CD4-positive, alpha-beta T cell treated with Interleukin-10 for 1 hour (primary cell): ENCODE data around the gene DCAF11.

Experiments
- DNase-seq: peaks from one replicate; pipeline ENCODE4 v3.0.0-alpha.2; 2020

DCAF11 gene

DNA sequence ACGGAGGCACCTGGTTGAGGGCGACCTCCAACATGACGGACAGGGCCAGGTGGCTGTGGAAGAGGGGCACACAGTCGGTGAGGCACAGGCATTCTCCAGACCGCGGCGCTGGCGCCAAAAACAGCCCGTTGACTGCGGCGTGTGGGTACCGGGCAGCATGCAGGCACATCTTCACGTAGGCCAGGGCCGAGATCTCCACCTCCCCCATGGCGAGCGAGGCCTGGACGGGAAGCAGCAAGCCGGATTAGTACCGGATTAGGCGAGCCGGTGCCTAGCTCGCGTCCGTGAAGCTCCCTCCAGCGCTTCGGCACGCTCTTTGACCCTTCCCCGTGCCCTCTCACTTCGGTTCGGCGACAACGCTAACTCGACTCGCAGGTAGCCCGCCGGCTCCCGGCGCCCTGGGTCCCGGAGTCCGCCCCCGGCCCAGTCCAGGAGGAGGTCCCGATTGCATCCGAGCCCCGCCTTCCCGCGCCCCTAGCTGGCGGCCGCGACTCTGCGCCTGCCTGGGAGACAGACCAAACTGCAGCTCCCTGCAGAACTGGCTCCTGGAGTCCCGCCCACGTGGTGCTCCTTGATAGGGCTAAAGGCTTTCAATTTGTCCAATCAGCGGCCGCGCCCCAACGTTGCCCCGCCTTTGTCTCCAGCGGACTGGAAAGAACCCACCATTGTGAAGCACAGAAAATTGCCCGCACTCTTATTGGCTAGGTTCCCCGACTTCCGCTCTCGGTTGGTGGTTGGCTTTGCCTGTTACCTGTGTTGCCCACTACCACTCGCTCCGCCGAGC, 26.7 kb downstream of the DCAF11 start, which contains the start of gene EMC9:
Gene EMC9 (minus strand): TSS at position 495 of the 784 bp plus-strand sequence. CDS start 287 bp downstream, at position 208.
- peak; percentile 100 for DNase-seq

DNA sequence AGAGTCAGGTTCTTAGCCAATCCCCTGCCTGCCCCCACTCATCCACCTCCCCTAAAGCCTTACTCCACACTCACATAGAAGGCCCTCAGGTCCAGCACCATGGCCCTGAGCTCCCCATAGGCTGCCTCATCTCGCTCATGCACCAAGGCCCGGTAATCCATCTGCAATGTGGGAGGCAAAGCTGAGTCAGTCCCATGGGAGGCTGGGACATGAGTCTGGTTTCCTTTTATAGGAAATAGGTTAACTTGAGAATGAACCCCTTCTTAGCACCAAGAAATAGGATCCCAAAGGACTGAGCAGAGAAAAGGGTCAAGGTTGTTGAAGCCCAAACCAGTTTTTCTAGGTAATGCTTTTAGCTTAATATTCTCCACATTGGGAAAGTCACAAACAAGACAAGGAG, 28.9 kb downstream of the DCAF11 start:
- no peak for DNase-seq

DNA sequence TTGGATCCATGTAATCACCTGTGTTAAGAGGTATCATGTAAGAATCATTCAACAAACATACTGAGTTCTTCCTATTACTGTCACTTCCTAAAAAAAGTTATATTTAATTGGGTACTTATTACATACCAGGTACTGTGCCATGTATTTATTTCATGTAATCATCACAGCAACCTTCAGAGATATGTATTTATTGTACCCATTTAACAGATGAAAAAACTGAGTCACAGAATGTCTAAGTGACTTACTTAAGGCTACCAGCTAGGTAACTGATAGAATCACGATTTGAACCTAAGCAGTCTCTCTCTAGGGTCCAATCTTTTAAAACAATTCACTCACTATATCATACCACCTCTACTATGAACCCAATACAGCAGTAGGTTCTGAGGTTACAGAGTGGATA, 29.9 kb downstream of the DCAF11 start:
- DNase-seq, result no peak

DNA sequence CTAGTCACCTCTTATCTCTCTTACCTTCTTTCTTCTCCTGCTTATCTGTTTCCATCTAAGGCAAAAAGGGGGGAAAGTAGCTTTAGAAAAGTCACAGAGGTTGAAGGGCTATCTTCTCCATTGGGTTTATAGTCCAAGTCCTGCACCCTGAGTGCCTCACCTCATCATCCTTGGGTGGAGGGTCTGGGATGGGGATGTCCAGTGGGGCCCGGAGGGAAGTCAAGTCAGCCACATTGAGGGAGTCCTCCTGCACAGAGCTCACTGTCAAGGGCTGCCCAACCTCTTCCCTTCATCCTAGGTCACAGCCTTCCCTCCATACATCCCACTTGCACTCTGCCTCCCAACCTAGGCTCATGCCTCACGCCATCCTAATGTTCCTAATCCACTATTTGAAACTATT, 30.6 kb downstream of the DCAF11 start:
- no peak for DNase-seq

DNA sequence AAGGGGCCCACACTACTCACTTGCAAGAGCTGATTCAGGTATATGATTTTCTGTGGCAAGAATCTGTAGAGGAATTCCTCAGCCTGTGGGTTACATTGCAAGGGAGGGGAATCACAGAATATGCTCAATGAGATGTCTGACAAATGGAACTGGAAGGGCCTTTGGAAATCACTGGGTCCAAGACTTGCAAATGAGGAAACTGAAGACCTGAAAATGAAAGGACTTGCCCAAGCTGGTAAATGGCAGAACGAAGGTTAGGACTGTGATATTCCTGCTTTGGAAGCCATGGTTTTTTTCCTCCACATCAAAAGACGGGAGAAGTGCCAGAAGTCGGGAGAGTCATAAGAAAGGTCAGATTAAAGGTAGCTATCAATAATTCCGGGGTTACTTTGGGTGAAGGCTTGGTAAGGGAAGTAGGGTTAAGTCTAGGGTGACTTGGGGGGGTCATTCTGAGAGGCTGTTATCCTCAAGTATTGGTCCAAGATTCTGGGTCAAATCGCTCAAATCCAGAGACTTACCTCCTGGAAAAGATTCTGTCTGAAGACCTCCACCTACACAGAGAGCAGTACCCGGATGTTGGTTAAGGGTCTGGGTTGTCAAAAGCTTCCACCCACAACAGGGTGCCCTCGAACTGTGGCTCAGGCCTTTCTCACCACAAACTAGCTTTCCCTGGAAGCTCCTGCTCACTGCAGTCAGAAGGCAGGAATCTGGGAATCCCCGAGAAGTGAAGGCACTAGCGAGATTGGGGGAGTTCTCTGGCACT, 31.3 kb downstream of the DCAF11 start:
- DNase-seq, result no peak

DNA sequence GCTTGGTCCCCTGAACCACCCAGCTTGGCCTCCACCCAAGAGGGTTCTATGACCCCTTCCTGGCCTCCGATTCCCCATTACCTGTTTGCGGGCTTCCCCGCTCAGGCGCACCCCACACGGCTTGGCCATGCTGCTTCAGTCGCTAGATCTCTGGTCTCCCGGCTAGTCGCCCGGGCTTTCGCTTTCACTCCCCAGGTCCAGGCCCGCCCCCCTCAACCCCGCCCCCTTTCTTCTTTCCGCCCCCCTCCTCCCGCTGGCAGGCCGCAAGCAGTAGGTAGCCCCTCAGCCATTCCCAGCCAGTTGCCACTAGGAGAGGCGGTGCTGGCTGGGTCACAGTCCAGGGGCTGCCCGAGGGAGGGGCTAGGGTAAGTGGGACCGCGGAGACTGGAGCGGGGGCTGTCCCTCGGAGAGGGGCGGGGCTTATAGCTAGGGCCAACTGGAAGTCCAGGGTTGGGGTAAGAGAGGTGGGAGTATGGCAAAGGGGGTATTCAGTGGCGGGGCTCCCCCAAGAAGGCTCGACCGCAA, 31.9 kb downstream of the DCAF11 start, which contains the start of gene PSME2:
Gene PSME2 (minus strand): TSS at position 158 of the 525 bp plus-strand sequence. CDS start 29 bp downstream, at position 129.
- DNase-seq, result peak; percentile 90

DNA sequence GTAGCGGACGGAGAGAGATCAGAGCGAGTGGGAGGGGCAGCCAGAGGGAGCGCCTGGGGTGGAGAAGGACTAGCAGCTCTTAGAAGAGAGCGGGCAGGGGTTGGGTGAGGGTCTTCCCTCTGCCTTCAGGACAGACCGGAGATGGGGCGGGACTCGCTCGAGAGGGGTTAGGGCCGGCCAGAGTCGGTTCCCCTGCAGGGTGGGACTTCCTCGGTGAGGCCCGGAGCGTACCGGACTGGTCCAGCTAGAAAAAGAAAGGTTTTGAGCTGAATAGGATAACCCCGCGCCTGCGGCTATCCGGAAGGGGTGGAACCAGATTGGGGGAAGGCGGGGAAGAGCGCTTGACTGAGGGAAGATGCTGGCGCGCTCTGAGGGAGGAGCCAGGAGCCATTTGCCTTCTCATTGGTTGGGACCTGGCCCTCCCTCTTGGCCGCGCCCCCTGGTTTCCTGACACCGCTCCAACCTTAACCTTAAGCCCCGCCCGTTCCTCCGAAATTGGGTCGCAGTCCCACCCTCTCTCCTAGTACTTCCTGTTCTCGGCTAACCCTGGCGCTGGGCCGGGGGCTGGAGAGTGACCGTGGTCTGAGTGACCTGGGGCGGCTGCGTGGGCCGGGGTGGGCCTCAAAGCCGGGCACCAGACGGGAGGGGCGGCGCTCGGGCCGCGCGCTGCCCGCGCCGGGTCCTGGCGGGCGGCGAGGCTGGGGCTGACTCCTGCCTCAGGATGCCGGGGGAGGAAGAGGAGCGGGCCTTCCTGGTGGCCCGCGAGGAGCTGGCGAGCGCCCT, 32.6 kb downstream of the DCAF11 start, which contains the start of gene RNF31:
Gene RNF31 (plus strand): TSS at position 521 of the 783 bp plus-strand sequence. CDS start 201 bp downstream, at position 722.
- DNase-seq, result peak; percentile 97

DNA sequence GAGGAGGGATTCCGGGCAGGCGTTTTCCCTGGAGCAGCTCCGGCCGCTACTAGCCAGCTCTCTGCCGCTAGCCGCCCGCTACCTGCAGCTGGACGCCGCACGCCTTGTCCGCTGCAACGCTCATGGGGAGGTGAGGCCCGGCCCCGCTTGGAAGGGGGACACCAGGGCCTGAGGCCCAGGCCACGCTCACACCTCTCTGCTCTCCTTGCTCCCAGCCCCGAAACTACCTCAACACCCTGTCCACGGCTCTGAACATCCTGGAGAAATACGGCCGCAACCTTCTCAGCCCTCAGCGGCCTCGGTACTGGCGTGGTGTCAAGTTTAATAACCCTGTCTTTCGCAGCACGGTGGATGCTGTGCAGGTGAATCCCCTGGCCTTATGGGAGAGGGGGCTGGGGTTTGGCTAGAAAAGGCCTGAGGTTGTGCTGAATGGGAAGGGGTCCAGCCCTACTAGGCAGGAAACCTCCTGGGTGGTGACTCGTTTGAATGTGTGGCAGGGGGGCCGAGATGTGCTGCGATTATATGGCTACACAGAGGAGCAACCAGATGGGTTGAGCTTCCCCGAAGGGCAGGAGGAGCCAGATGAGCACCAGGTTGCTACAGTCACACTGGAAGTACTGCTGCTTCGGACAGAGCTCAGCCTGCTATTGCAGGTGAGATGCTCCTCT, 33.3 kb downstream of the DCAF11 start:
- no peak for DNase-seq

DNA sequence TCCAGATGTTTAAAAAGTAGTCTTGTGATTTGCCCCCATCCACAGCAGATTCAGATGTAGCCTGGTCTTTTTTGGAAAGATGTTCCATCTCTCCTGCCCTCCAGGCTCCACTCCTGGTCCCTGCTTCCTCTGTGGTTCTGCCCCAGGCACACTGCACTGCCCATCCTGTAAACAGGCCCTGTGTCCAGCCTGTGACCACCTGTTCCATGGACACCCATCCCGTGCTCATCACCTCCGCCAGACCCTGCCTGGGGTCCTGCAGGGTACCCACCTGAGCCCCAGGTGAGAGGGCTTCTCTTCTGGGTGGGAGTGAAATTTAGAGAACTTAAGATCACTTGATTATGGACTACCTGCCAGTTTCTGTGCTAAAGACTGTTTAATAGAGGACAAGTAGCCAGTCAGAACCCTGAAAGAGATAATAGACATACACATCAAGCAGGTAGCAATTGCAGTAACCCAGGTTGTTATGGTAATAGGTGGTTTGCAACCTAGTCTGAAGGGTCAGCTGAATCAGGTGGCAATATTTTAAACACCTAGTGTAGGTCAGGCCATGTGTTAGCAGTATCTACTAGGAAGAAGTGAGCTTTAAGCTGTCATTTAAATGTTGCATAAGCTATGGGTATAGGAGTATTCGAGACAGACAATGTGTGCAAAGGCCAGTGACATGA, 34.9 kb downstream of the DCAF11 start:
- DNase-seq, result no peak

DNA sequence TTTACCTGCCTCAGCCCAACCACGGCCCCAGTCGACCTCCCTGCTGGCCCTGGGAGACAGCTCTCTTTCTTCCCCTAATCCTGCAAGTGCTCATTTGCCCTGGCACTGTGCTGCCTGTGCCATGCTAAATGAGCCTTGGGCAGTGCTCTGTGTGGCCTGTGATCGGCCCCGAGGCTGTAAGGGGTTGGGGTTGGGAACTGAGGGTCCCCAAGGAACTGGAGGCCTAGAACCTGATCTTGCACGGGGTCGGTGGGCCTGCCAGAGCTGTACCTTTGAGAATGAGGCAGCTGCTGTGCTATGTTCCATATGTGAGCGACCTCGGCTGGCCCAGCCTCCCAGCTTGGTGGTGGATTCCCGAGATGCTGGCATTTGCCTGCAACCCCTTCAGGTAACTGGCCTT, 35.5 kb downstream of the DCAF11 start:
- DNase-seq, result no peak

DNA sequence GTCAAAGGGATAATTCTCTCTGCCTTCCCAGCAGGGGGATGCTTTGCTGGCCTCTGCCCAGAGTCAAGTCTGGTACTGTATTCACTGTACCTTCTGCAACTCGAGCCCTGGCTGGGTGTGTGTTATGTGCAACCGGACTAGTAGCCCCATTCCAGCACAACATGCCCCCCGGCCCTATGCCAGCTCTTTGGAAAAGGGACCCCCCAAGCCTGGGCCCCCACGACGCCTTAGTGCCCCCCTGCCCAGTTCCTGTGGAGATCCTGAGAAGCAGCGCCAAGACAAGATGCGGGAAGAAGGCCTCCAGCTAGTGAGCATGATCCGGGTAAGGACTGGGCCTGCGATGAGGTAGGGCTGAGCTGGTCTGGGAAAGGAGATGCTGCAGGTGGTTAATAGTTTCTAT, 36.0 kb downstream of the DCAF11 start:
- DNase-seq, result no peak

DNA sequence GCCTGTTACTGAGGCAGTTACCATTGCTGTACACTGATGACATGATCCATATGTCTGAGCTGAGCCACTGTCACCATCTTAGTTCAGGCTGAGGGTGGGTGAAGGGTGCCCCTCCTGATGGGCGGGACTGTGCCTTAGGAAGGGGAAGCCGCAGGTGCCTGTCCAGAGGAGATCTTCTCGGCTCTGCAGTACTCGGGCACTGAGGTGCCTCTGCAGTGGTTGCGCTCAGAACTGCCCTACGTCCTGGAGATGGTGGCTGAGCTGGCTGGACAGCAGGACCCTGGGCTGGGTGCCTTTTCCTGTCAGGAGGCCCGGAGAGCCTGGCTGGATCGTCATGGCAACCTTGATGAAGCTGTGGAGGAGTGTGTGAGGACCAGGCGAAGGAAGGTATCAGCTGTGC, 36.4 kb downstream of the DCAF11 start:
- DNase-seq, result no peak

DNA sequence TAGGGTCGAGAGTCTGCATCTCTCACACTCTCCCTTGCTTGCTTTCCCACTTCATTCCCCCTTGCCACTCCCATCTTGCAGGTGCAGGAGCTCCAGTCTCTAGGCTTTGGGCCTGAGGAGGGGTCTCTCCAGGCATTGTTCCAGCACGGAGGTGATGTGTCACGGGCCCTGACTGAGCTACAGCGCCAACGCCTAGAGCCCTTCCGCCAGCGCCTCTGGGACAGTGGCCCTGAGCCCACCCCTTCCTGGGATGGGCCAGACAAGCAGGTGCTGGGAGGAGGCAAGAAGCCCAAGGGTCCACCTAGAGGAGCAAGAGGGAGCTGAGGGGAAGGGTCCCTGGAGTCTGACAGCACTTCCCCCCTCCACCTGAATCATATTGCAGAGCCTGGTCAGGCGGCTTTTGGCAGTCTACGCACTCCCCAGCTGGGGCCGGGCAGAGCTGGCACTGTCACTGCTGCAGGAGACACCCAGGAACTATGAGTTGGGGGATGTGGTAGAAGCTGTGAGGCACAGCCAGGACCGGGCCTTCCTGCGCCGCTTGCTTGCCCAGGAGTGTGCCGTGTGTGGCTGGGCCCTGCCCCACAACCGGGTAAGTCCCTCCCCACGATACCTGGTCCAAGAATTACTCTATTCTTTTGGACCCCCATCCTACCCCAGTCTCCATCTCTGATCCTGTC, 37.0 kb downstream of the DCAF11 start:
- no peak for DNase-seq

DNA sequence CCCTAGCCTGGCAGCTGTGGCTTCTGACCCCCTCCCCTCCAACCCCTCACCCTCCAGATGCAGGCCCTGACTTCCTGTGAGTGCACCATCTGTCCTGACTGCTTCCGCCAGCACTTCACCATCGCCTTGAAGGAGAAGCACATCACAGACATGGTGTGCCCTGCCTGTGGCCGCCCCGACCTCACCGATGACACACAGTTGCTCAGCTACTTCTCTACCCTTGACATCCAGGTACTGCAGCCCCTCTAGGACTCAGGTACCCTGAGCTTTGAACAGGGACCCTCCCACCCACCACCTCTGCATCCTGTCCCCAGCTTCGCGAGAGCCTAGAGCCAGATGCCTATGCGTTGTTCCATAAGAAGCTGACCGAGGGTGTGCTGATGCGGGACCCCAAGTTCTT, 40.5 kb downstream of the DCAF11 start:
- DNase-seq, result no peak

DNA sequence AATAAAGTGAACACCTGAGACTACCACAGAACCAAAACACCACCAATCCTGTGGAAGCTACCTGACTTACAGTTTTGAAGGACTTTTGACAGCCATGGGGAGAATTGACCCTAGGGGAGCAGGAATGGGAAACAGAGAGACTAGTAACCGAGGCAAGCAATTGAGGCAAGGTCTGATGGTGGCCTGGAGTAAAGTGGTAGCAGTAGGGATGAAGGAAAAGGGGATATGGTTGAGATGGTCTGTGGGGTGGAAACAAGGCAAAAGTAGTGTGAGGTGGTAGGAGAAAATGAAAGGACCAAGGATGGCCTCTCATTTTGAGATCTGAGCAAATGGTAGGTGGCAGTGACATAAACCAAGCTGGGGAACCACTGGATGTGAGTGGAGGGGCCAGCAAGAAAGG, 42.3 kb downstream of the DCAF11 start:
- DNase-seq, result no peak

DNA sequence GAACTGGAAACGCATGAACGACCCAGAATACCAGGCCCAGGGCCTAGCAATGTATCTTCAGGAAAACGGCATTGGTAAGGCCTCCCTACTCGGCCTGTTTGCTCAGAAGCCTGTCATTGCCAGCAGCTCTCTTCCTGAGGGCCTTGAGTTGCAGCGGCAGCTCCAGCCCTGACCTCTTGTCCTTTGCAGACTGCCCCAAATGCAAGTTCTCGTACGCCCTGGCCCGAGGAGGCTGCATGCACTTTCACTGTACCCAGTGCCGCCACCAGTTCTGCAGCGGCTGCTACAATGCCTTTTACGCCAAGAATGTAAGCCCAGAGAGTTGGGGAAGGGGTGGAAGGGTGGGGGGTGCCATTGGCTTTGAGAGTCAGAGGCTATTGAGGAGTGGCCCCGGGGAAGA, 42.8 kb downstream of the DCAF11 start:
- no peak for DNase-seq

DNA sequence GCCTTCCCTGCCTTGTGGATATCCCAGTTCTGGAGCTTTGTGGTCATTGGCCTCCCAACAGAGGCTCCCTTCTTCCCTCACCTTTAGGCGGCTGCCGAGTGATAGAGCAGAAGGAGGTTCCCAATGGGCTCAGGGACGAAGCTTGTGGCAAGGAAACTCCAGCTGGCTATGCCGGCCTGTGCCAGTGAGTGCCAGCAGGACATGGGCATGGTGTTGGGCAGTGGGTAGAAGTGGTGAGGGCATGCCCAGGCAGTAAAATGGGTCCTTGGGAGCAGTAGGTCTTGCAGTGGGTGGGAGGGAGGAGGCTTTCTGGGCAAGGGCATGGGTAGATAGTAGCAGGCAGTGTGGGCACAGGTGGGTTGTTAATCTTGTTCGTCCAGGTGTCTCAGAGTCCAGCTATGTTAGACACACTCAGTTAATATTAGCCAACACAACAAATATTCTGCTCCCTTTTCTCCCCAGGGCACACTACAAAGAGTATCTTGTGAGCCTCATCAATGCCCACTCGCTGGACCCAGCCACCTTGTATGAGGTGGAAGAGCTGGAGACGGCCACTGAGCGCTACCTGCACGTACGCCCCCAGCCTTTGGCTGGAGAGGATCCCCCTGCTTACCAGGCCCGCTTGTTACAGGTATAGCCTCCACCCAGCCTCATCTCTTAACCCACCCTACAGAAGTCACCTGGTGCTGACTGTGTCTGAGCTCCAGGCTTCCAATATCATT, 45.4 kb downstream of the DCAF11 start:
- no peak for DNase-seq

DNA sequence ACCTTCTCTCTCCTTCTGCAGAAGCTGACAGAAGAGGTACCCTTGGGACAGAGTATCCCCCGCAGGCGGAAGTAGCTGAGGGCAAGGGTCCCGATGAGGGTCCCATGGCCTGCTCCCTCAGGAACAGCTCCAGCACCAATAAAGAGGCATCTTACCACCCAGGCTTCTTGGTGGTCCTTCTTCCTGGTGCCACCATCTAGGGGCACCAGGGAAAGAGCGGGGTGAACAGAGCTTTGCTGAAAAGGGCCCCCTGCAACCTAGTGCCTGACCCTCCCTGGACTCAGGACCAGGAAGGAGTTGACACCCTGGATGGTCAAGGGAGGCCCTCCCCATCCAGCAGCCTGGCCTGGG, 45.9 kb downstream of the DCAF11 start:
- DNase-seq, result no peak

DNA sequence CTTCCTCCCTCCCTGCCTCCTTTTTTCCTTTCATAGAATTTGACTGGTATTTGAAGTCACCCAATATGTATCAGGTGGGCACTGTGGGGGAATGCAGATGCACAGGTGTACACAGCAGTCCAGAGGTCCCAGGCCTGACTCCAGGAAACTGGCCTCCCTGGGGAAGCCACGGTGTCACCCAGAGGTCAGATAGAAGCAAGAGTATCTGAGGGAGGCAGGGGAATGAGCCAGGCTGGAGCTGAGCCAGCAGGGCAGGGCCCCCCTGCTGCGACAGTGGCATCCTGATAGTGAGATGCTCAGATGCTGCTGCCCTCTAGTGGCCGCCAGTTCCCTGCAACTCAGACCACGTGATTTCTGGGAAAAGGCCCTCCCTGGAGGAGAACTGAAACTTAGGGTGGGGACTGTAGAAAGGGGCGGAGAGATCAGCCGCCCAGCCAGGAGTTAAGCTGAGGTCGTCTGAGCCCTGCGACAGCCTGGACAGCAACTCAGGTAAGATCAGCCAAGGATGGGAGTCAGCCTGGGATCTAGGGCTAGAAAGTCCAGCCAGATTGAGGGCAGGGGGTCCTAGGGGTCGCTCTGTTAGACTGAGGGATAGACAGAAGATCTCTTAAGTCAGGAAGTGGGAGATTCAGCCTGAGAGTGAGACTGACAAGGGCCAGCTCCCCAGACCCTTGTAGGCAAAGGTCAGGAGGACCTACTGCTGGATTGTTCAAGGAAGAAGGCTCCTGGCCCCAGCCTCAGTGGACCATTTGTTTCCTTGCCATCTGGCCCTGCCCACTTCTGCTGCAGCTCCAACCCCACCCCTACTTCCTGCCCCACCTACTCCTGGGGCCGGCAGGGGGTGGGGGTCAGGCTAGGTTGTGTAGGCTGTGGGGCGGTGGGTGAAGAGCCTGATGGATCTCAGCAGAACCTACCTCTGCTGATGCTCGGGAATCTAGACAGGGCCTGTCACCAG, 46.5 kb downstream of the DCAF11 start, which contains the start of gene IRF9:
Gene IRF9 (plus strand): TSS at position 416 of the 955 bp plus-strand sequence. CDS start 880 bp downstream, outside the sequence.
- DNase-seq, result peak; percentile 99
